GM23248 (cell line): ENCODE measurements around the gene FARP1.

Source experiments
- EZH2 ChIP-seq: fragments of 200-600 bp; sonication (generic); IDR thresholded peaks from 2 replicates; pipeline ENCODE4 v1.6.1; 2018; ENCODE audit warnings: antibody characterized with exemption, mild to moderate bottlenecking; ENCODE audit not compliant: insufficient read depth, poor library complexity, severe bottlenecking
- EZH2phosphoT487 ChIP-seq: fragments of 200-600 bp; sonication (generic); IDR thresholded peaks from 2 replicates; pipeline ENCODE4 v1.6.1; 2018; ENCODE audit warnings: antibody characterized with exemption, moderate library complexity, mild to moderate bottlenecking, low read depth; ENCODE audit not compliant: insufficient read depth

GRCh38 chr13:98320561-98321105 lies 177.7 kb downstream of the FARP1 start:
- no peak for TF ChIP-seq EZH2
- TF ChIP-seq EZH2phosphoT487, result no peak
